Measurements from ENCODE around the gene GSAP. TPM values are rescaled to one million over a fixed set of nuclear protein-coding genes. Genes with fewer than 3 reads are reported as not detected.

The GSAP gene
- total and polyA plus RNA-seq, 9 of the 15 experiments (the other 6 are each of a cell fraction or from before 2014, with no cell fraction given), result 0.13 TPM; not detected in 8

GRCh38 chr7:77338260-77338659 lies 77.9 kb downstream of the GSAP start:
- 1% methylated on average over 4 of the region's 4 CpGs for WGBS (ENCODE audit: insufficient coverage, low coverage, missing lambda C conversion rate)
- no peak overlapping the region for H3K4me3 ChIP-seq
- H3K9me1 ChIP-seq (ENCODE audit: control insufficient read depth, insufficient read depth, low read length), result no peaks in the 10 kb centered on the region
- FAIRE-seq (no peak), ATAC-seq (no peak), DNase-seq (ENCODE audit: extremely low read depth in 1 of 4, low spot score in 3 of 4) (no peak)
- H3K36me3 ChIP-seq (ENCODE audit: control insufficient read depth, insufficient read depth, low read length), result no peaks in the 10 kb centered on the region
- BruUV-seq (replicated peaks), result no TSS peak
- H2AFZ ChIP-seq (ENCODE audit: low read depth, low read length), result no peak overlapping the region
- in situ Hi-C loops (cut with MboI), result no loop called here
- TF ChIP-seq LEF1 (IDR thresholded peaks at IDR 0.05) (no peak), ZNF431 (CRISPR knock-in tag; IDR thresholded peaks at IDR 0.05) (no peak), PKNOX1 (IDR thresholded peaks at IDR 0.05) (no peak), YBX1 (IDR thresholded peaks at IDR 0.05) (no peak)
- TF ChIP-seq, protein P1, sequence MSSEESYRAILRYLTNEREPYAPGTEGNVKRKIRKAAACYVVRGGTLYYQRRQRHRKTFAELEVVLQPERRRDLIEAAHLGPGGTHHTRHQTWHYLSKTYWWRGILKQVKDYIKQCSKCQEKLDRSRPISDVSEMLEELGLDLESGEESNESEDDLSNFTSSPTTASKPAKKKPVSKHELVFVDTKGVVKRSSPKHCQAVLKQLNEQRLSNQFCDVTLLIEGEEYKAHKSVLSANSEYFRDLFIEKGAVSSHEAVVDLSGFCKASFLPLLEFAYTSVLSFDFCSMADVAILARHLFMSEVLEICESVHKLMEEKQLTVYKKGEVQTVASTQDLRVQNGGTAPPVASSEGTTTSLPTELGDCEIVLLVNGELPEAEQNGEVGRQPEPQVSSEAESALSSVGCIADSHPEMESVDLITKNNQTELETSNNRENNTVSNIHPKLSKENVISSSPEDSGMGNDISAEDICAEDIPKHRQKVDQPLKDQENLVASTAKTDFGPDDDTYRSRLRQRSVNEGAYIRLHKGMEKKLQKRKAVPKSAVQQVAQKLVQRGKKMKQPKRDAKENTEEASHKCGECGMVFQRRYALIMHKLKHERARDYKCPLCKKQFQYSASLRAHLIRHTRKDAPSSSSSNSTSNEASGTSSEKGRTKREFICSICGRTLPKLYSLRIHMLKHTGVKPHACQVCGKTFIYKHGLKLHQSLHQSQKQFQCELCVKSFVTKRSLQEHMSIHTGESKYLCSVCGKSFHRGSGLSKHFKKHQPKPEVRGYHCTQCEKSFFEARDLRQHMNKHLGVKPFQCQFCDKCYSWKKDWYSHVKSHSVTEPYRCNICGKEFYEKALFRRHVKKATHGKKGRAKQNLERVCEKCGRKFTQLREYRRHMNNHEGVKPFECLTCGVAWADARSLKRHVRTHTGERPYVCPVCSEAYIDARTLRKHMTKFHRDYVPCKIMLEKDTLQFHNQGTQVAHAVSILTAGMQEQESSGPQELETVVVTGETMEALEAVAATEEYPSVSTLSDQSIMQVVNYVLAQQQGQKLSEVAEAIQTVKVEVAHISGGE (CRISPR knock-in tag; IDR thresholded peaks at IDR 0.05), result no peak
- no peak overlapping the region for H3K9ac ChIP-seq (ENCODE audit: insufficient read depth in 1 of 2, low read depth in 2 of 2, low read length in 2 of 2)
- ChIA-PET POLR2A (no interaction called here), CTCF (ENCODE audit: low intra/inter-chr PET ratio) (no interaction called here)
- no peak overlapping the region for H3K27ac ChIP-seq (ENCODE audit: extremely low read depth, low read depth, low read length)
- H3K4me1 ChIP-seq (replicated peaks in 1 of 2; ENCODE audit: control insufficient read depth in 2 of 2, insufficient read depth in 2 of 2, low read length in 2 of 2), result no peaks in the 10 kb centered on the region
- intact Hi-C loops (cut with micrococcal nuclease), result loop anchor here (5.0 kb wide), 1 partner anchor 216 kb away; the partner anchor contains the start of gene CCDC146
- H3K27me3 ChIP-seq (ENCODE audit: control insufficient read depth in 2 of 2, insufficient read depth in 2 of 2, low read length in 2 of 2), result peaks cover 9 to 11% of the 10 kb centered on the region in 2 experiments; a peak in 4 of 5 replicates
- H4K20me1 ChIP-seq (replicated peaks; ENCODE audit: control insufficient read depth, insufficient read depth, low read length), result no peaks in the 10 kb centered on the region
- no peaks in the 10 kb centered on the region for H3K79me2 ChIP-seq (ENCODE audit: control insufficient read depth, insufficient read depth, low read length)
- H3K9me3 ChIP-seq (replicated peaks; ENCODE audit: control insufficient read depth, insufficient read depth, low read depth, low read length), result no peaks in the 10 kb centered on the region
- H3K4me2 ChIP-seq (ENCODE audit: insufficient read depth, low read length), result no peak overlapping the region
